Measurements from ENCODE around the gene ANHX.

DNA sequence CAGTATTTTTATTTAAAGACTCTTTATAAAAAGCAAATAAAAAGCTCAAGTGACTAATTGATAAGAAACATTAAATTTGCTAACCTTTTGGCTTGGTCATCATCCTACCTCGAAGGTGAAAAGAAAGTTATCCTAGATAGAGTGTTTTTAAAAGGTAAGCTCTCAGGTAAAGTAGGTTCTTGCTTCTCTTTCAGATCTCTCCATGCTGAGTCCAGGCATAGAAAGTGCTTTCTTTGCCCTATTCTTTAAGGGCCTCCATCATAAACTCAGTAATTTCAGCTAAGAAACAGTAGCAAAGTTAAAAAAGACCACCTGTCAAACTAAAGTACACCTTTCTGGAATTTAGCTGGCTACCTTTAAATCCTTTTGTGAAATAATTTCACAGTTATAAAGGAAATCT, 20.6 kb upstream of the ANHX start:
- no peak for TF ChIP-seq EZH2 (IDR thresholded peaks at IDR 0.05; ENCODE audit: borderline replicate concordance, low read length)
- TF ChIP-seq, protein P1, sequence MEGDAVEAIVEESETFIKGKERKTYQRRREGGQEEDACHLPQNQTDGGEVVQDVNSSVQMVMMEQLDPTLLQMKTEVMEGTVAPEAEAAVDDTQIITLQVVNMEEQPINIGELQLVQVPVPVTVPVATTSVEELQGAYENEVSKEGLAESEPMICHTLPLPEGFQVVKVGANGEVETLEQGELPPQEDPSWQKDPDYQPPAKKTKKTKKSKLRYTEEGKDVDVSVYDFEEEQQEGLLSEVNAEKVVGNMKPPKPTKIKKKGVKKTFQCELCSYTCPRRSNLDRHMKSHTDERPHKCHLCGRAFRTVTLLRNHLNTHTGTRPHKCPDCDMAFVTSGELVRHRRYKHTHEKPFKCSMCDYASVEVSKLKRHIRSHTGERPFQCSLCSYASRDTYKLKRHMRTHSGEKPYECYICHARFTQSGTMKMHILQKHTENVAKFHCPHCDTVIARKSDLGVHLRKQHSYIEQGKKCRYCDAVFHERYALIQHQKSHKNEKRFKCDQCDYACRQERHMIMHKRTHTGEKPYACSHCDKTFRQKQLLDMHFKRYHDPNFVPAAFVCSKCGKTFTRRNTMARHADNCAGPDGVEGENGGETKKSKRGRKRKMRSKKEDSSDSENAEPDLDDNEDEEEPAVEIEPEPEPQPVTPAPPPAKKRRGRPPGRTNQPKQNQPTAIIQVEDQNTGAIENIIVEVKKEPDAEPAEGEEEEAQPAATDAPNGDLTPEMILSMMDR (conservative IDR thresholded peaks at IDR 0.05 in 1 of 2, IDR thresholded peaks at IDR 0.05 in 1 of 2; ENCODE audit: extremely low read depth in 1 of 2, insufficient read depth in 1 of 2, low read depth in 1 of 2, low read length in 2 of 2): no peak
